Neural cell (in vitro differentiated cells): ENCODE results near the gene RLN3. TPM values are rescaled to one million over a fixed set of nuclear protein-coding genes. Genes with fewer than 3 reads are reported as not detected.

Experiments used
- H2AFZ ChIP-seq: fragments of 200-600, 300-800 bp; sonication (generic), shearing (Covaris generic); 2 replicates; pipeline ENCODE4 v1.6.0; 2014; ENCODE audit warnings: low read depth, mild to moderate bottlenecking, antibody characterized with exemption, low read length, moderate library complexity
- H3F3A ChIP-seq: fragments of 200-600 bp; shearing (Covaris generic); 2 replicates; pipeline ENCODE4 v1.6.1; 2016; ENCODE audit warnings: mild to moderate bottlenecking, moderate library complexity, mixed read lengths, antibody characterized with exemption, low read length; ENCODE audit not compliant: insufficient read depth, poor library complexity, severe bottlenecking
- H3K27ac ChIP-seq: fragments of 200-600, 300-800 bp; sonication (generic), shearing (Covaris generic); 2 replicates; pipeline ENCODE4 v1.5.1; 2014; ENCODE audit warnings: mild to moderate bottlenecking, low read length, moderate library complexity
- H3K27me3 ChIP-seq: fragments of 300-800, 200-600 bp; sonication (generic), shearing (Covaris generic); 2 replicates; pipeline ENCODE4 v1.6.0; 2014; ENCODE audit warnings: mild to moderate bottlenecking, low read depth, low read length, moderate library complexity; ENCODE audit not compliant: insufficient read depth
- H3K36me3 ChIP-seq: fragments of 300-800, 200-600 bp; sonication (generic), shearing (Covaris generic); 2 replicates; pipeline ENCODE4 v1.5.1; 2014; ENCODE audit warnings: mild to moderate bottlenecking, antibody characterized with exemption, low read length, moderate library complexity; ENCODE audit not compliant: insufficient read depth
- H3K4me2 ChIP-seq: fragments of 300-800, 200-600 bp; sonication (generic), shearing (Covaris generic); 2 replicates; pipeline ENCODE4 v1.6.0; 2014; ENCODE audit warnings: mild to moderate bottlenecking, low read length
- H3K4me3 ChIP-seq: fragments of 300-800, 200-600 bp; sonication (generic), shearing (Covaris generic); 2 replicates; pipeline ENCODE4 v1.5.1; 2014; ENCODE audit warnings: mild to moderate bottlenecking, low read length, moderate library complexity
- H3K79me2 ChIP-seq: fragments of 200-600 bp; shearing (Covaris generic); replicated peaks from 2 replicates; pipeline ENCODE4 v1.6.0; 2014; ENCODE audit warnings: mild to moderate bottlenecking, low read length, moderate library complexity; ENCODE audit not compliant: insufficient read depth
- H3K9ac ChIP-seq: fragments of 300-800, 200-600 bp; sonication (generic), shearing (Covaris generic); 2 replicates; pipeline ENCODE4 v1.6.1; 2016; ENCODE audit warnings: mild to moderate bottlenecking, low read length, mixed read lengths
- H3K9me2 ChIP-seq: fragments of 200-600 bp; shearing (Covaris generic); 2 replicates; pipeline ENCODE4 v1.6.1; 2016; ENCODE audit warnings: mild to moderate bottlenecking, low read length, mixed read lengths; ENCODE audit not compliant: insufficient read depth
- H3K9me3 ChIP-seq: fragments of 200-600, 300-800 bp; sonication (generic), shearing (Covaris generic); 2 replicates; pipeline ENCODE4 v1.6.1; 2016; ENCODE audit warnings: mild to moderate bottlenecking, mixed run types, low read length, moderate library complexity, mixed read lengths
- H4K20me1 ChIP-seq: fragments of 200-600 bp; shearing (Covaris generic); 2 replicates; pipeline ENCODE4 v1.6.1; 2016; ENCODE audit warnings: mild to moderate bottlenecking, mixed run types; ENCODE audit not compliant: insufficient read depth
- EP300 ChIP-seq: fragments of 450-650 bp; conservative IDR thresholded peaks from 2 replicates; pipeline ENCODE4 v1.6.1; 2014; ENCODE audit warnings: antibody characterized with exemption, mild to moderate bottlenecking, moderate library complexity; ENCODE audit not compliant: poor library complexity, severe bottlenecking
- EZH2 ChIP-seq: fragments of 200-600, 300-800 bp; shearing (Covaris generic), sonication (generic); IDR thresholded peaks from 2 replicates; pipeline ENCODE4 v1.6.1; 2014; ENCODE audit warnings: antibody characterized with exemption, low read length, borderline replicate concordance, mild to moderate bottlenecking; ENCODE audit not compliant: insufficient read depth, poor library complexity, severe bottlenecking
- MXI1 ChIP-seq: fragments of 450-650 bp; conservative IDR thresholded peaks from 2 replicates; pipeline ENCODE4 v1.6.1; 2014; ENCODE audit warnings: antibody characterized with exemption, mild to moderate bottlenecking; ENCODE audit not compliant: poor library complexity, severe bottlenecking
- POLR2AphosphoS5 ChIP-seq: IDR thresholded peaks from 2 replicates; pipeline ENCODE4 v1.6.1; 2012
- RAD21 ChIP-seq: fragments of 450-650 bp; conservative IDR thresholded peaks from 2 replicates; pipeline ENCODE4 v1.6.1; 2014; ENCODE audit warnings: antibody characterized with exemption, mild to moderate bottlenecking, moderate library complexity
- SMC3 ChIP-seq: fragments of 450-650 bp; conservative IDR thresholded peaks from 2 replicates; pipeline ENCODE4 v1.6.1; 2014; ENCODE audit warnings: antibody characterized with exemption, mild to moderate bottlenecking, moderate library complexity; ENCODE audit not compliant: poor library complexity
- TAF1 ChIP-seq: IDR thresholded peaks from 2 replicates; pipeline ENCODE4 v1.6.1; 2012; ENCODE audit warnings: low read depth
- polyA plus RNA-seq: library from polyadenylated mRNA; depleted of rRNA; stranded (reverse); fragments of >200 nt; gene quantifications from 2 replicates; pipeline ENCODE4 v1.2.3, GENCODE V29; 2014
- TF ChIP-seq, protein P1 (sequence below): IDR thresholded peaks from 2 replicates; pipeline ENCODE4 v1.6.1; 2012; ENCODE audit warnings: borderline replicate concordance
- TF ChIP-seq, protein P2 (sequence below): fragments of 450-650 bp; IDR thresholded peaks from 2 replicates; pipeline ENCODE4 v1.5.1; 2014; ENCODE audit warnings: antibody characterized with exemption, mild to moderate bottlenecking, moderate library complexity; ENCODE audit not compliant: poor library complexity, severe bottlenecking

RLN3 gene
- polyA plus RNA-seq, 1 donor from 2014 or later = not detected

- Histone ChIP-seq H4K20me1 (no peaks in the 10 kb centered on the region), H3K27me3 (no peaks in the 10 kb centered on the region), H3K9me3 (no peaks in the 10 kb centered on the region), H3K9me2 (no peaks in the 10 kb centered on the region), H3K4me2 (no peak overlapping the region), H3K79me2 (no peaks in the 10 kb centered on the region), H3K4me3 (no peak overlapping the region), H3F3A (no peaks in the 10 kb centered on the region), H3K9ac (no peak overlapping the region), H3K27ac (no peak overlapping the region), H3K36me3 (no peaks in the 10 kb centered on the region), H2AFZ (no peak overlapping the region)
- no peak for TF ChIP-seq POLR2AphosphoS5
- TF ChIP-seq EP300 = no peak
Measured at GRCh38 chr19:13979244-13979615, 48.7 kb upstream of the RLN3 start.

DNA sequence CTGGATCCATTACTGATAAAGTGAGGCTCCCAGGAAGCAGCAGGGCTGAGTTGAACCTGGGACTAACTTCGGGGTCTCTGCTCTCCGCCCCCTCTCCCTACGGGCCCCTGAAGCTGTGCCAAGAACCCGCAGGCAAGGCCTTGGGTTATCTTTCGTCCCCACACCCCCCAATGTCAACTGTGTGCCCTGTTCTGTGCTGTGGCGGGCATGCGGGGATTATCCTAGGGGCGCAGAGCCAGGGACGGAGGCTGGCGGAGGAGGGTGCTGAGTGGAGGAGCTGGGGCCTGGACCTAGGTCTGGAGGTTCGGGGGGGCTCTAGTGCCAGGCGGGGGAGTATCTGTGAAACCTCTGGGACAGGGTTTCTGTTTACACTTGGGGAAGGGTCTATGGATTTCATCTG is 48.3 kb upstream of the RLN3 start:
- H3K4me2 ChIP-seq = no peak overlapping the region

DNA sequence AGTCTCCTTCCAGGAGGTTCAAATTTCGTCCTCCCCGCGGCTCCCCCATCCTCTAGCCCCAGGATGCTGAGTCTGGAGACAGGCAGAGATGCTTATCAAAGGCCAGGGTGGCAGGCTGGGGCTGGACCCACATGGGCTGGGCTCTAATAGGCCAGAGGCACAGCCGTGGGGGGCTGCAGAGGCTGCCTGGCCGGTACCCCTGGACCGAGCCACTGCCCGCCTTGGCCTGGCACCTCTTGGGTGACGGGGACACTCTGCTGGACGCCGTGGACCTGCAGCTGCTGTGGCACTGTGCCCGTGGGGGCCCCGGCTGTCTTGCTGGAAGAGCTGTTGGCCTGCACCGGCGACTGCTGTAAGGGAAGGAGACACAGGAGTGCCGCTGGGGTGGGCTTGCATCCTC is 47.6 kb upstream of the RLN3 start:
- Histone ChIP-seq H3K4me2 (no peak overlapping the region), H3K79me2 (no peaks in the 10 kb centered on the region), H3K9ac (no peak overlapping the region), H3K9me3 (no peaks in the 10 kb centered on the region), H3K4me3 (no peak overlapping the region), H2AFZ (no peak overlapping the region), H3F3A (no peaks in the 10 kb centered on the region), H4K20me1 (no peaks in the 10 kb centered on the region), H3K27me3 (no peaks in the 10 kb centered on the region), H3K27ac (no peak overlapping the region), H3K9me2 (no peaks in the 10 kb centered on the region), H3K36me3 (no peaks in the 10 kb centered on the region)
- TF ChIP-seq TAF1 (no peak), EP300 (no peak), RAD21 (no peak), MXI1 (no peak), POLR2AphosphoS5 (no peak), EZH2 (no peak), SMC3 (no peak)
- TF ChIP-seq, protein P1, sequence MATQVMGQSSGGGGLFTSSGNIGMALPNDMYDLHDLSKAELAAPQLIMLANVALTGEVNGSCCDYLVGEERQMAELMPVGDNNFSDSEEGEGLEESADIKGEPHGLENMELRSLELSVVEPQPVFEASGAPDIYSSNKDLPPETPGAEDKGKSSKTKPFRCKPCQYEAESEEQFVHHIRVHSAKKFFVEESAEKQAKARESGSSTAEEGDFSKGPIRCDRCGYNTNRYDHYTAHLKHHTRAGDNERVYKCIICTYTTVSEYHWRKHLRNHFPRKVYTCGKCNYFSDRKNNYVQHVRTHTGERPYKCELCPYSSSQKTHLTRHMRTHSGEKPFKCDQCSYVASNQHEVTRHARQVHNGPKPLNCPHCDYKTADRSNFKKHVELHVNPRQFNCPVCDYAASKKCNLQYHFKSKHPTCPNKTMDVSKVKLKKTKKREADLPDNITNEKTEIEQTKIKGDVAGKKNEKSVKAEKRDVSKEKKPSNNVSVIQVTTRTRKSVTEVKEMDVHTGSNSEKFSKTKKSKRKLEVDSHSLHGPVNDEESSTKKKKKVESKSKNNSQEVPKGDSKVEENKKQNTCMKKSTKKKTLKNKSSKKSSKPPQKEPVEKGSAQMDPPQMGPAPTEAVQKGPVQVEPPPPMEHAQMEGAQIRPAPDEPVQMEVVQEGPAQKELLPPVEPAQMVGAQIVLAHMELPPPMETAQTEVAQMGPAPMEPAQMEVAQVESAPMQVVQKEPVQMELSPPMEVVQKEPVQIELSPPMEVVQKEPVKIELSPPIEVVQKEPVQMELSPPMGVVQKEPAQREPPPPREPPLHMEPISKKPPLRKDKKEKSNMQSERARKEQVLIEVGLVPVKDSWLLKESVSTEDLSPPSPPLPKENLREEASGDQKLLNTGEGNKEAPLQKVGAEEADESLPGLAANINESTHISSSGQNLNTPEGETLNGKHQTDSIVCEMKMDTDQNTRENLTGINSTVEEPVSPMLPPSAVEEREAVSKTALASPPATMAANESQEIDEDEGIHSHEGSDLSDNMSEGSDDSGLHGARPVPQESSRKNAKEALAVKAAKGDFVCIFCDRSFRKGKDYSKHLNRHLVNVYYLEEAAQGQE = no peak

More for the DNA sequence above, 48.3 kb upstream of the RLN3 start:
- no peaks in the 10 kb centered on the region for H3K9me3 ChIP-seq
- H3K36me3 ChIP-seq = no peaks in the 10 kb centered on the region
- H3K27ac ChIP-seq = no peak overlapping the region
- H3K27me3 ChIP-seq = no peaks in the 10 kb centered on the region
- H2AFZ ChIP-seq = no peak overlapping the region
- H3F3A ChIP-seq = no peaks in the 10 kb centered on the region
- H3K9ac ChIP-seq = no peak overlapping the region
- no peak overlapping the region for H3K4me3 ChIP-seq
- no peaks in the 10 kb centered on the region for H4K20me1 ChIP-seq
- no peaks in the 10 kb centered on the region for H3K9me2 ChIP-seq
- H3K79me2 ChIP-seq = no peaks in the 10 kb centered on the region
- TF ChIP-seq, protein P1 = no peak
- TF ChIP-seq RAD21 (no peak), TAF1 (no peak), POLR2AphosphoS5 (no peak), EP300 (no peak), SMC3 (no peak), MXI1 (no peak), EZH2 (no peak)
- TF ChIP-seq, protein P2, sequence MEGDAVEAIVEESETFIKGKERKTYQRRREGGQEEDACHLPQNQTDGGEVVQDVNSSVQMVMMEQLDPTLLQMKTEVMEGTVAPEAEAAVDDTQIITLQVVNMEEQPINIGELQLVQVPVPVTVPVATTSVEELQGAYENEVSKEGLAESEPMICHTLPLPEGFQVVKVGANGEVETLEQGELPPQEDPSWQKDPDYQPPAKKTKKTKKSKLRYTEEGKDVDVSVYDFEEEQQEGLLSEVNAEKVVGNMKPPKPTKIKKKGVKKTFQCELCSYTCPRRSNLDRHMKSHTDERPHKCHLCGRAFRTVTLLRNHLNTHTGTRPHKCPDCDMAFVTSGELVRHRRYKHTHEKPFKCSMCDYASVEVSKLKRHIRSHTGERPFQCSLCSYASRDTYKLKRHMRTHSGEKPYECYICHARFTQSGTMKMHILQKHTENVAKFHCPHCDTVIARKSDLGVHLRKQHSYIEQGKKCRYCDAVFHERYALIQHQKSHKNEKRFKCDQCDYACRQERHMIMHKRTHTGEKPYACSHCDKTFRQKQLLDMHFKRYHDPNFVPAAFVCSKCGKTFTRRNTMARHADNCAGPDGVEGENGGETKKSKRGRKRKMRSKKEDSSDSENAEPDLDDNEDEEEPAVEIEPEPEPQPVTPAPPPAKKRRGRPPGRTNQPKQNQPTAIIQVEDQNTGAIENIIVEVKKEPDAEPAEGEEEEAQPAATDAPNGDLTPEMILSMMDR = no peak
